ENCODE data around the gene SLC16A3. TPM values are rescaled to one million over a fixed set of nuclear protein-coding genes. Genes with fewer than 3 reads are reported as not detected.

Gene SLC16A3
- polyA plus RNA-seq, 1 of the 3 experiments (the other 2 are of a cell fraction), result 70.7 TPM

- TF ChIP-seq MAX (IDR thresholded peaks at IDR 0.05; ENCODE audit: low read depth), result no peak
Measured at GRCh38 chr17:82250868-82251500, 22.1 kb downstream of the SLC16A3 start (continued).

- H3K9me2 ChIP-seq, result no peaks in the 10 kb centered on the region
- no peak for TF ChIP-seq MAX (IDR thresholded peaks at IDR 0.05; ENCODE audit: low read depth)
- no peak for TF ChIP-seq TAF1 (IDR thresholded peaks at IDR 0.05; ENCODE audit: borderline replicate concordance, low read depth, low read length)
- no peak for TF ChIP-seq POLR2AphosphoS5 (IDR thresholded peaks at IDR 0.05; ENCODE audit: low read depth, low read length)
- TF ChIP-seq FOXM1 (IDR thresholded peaks at IDR 0.05; ENCODE audit: low read depth), result no peak
- TF ChIP-seq GATA2 (CRISPR knock-in tag; IDR thresholded peaks at IDR 0.05), result no peak
- TF ChIP-seq RXRA (IDR thresholded peaks at IDR 0.05; ENCODE audit: borderline replicate concordance, low read depth), result no peak
- no peak for TF ChIP-seq REST (IDR thresholded peaks at IDR 0.05; ENCODE audit: low read depth, low read length)
- no peak for TF ChIP-seq ELF1 (IDR thresholded peaks at IDR 0.05)
- no peak for TF ChIP-seq EP300 (IDR thresholded peaks at IDR 0.05; ENCODE audit: borderline replicate concordance in 1 of 2, low read depth in 1 of 2, low read length in 1 of 2)
- TF ChIP-seq USF2 (IDR thresholded peaks at IDR 0.05; ENCODE audit: borderline replicate concordance, low read depth, low read length), result no peak
- TF ChIP-seq FOSL2 (IDR thresholded peaks at IDR 0.05; ENCODE audit: borderline replicate concordance, low read depth), result no peak
- no peak for DNase-seq
- no peak overlapping the region for H2AFZ ChIP-seq (ENCODE audit: low read depth)
- no peaks in the 10 kb centered on the region for H3K9me3 ChIP-seq
- H3K4me3 ChIP-seq (ENCODE audit: low read depth in 2 of 2, low read length in 1 of 2), result no peak overlapping the region
- H3K27me3 ChIP-seq (ENCODE audit: insufficient read depth), result no peaks in the 10 kb centered on the region
- peaks cover 26% of the 10 kb centered on the region for H3F3A ChIP-seq (replicated peaks; ENCODE audit: insufficient read depth)
- CTCF ChIA-PET, result interaction anchor here (1.0 to 1.2 kb wide), 2 partner anchors 11 to 46 kb away, joined by 4 read pairs; no protein-coding TSS in a partner anchor
- no peak overlapping the region; a peak in 1 of 4 replicates for H3K27ac ChIP-seq (ENCODE audit: low read depth in 2 of 2, low read length in 1 of 2)
- peaks cover 87% of the 10 kb centered on the region for H4K20me1 ChIP-seq (ENCODE audit: insufficient read depth)
- WGBS (ENCODE audit: low lambda C conversion rate), result 96% methylated on average over 28 of the region's 28 CpGs
- peaks cover 84% of the 10 kb centered on the region for H3K79me2 ChIP-seq (ENCODE audit: insufficient read depth)
- POLR2A ChIA-PET, result interaction anchor here (0.6 kb wide), 1 partner anchor 45 kb away, joined by 3 read pairs; no protein-coding TSS in a partner anchor
- peaks cover 76 to 83% of the 10 kb centered on the region in 2 experiments for H3K36me3 ChIP-seq (replicated peaks in 1 of 2; ENCODE audit: control insufficient read depth in 1 of 2, insufficient read depth in 2 of 2, low read length in 1 of 2)
- H3K4me1 ChIP-seq (ENCODE audit: control insufficient read depth in 1 of 2, insufficient read depth in 2 of 2, low read depth in 1 of 2, low read length in 1 of 2), result no peaks in the 10 kb centered on the region
- no peak overlapping the region for H3K9ac ChIP-seq
- H3K4me2 ChIP-seq, result no peak overlapping the region
Measured at GRCh38 chr17:82252511-82253178, 23.8 kb downstream of the SLC16A3 start.

Data from SK-N-SH (cell line).